Left ventricle myocardium superior (tissue), 1 donor: Measurements from ENCODE around the gene STXBP1. TPM values are rescaled to one million over a fixed set of nuclear protein-coding genes. Genes with fewer than 3 reads are reported as not detected.

Source experiments
- ATAC-seq: fragments of 200-7000 bp; cut with Tn5 transposase; one replicate; pipeline ENCODE4 v1.9.1; 2020; ENCODE audit warnings: mild to moderate bottlenecking, moderate library complexity
- DNase-seq: peaks from one replicate; pipeline ENCODE4 v3.0.0-alpha.2; 2020
- intact Hi-C: fragments of 100-400 bp; cut with micrococcal nuclease; formaldehyde crosslinking; loops from one replicate; pipeline ENCODE4 v1.11.0; 2022
- total RNA-seq: library from RNA; stranded (reverse); fragmentation: NEBNext Ultra II Directional; extraction: Animal tissue kit (Norgen Biotek cat#: 25700); gene quantifications from one replicate; pipeline ENCODE4 v1.2.1, GENCODE V29; 2021
- donor health status: DM: no; HTN: yes; CAD: no; lungs with severe emphysema.

Gene STXBP1
- total RNA-seq, 1 donor from 2014 or later, result 49.4 TPM

GRCh38 chr9:127739614-127740330, 127.7 kb downstream of the STXBP1 start:
- ATAC-seq, result peak; percentile 22
- intact Hi-C loops, result loop anchor here (5.0 to 10.0 kb wide), 2 partner anchors 43 to 145 kb away; no protein-coding TSS in a partner anchor

GRCh38 chr9:127741831-127742434, 129.9 kb downstream of the STXBP1 start:
- intact Hi-C loops, result no loop called here
- DNase-seq, result peak; percentile 89
- peak; percentile 83 for ATAC-seq

More at GRCh38 chr9:127739614-127740330, 127.7 kb downstream of the STXBP1 start:
- DNase-seq, result peak; percentile 73

Other genes with a start within 250 kb of the STXBP1 start
- gene SLC2A8, start 215.1 kb upstream of the STXBP1 start, total RNA-seq, result 18.6 TPM
- 7.4 TPM for gene ZNF79, start 187.9 kb upstream of the STXBP1 start, total RNA-seq
- gene RPL12, start 160.9 kb upstream of the STXBP1 start, total RNA-seq, result 637 TPM
- 52.0 TPM for gene LRSAM1, start 160.8 kb upstream of the STXBP1 start, total RNA-seq
- gene CFAP157, start 94.7 kb downstream of the STXBP1 start, total RNA-seq, result not detected
- gene PTRH1, start 103.4 kb downstream of the STXBP1 start, total RNA-seq, result 13.4 TPM
- 0.15 TPM for gene TTC16, start 103.8 kb downstream of the STXBP1 start, total RNA-seq
- gene TOR2A, start 123.0 kb downstream of the STXBP1 start, total RNA-seq, result 3.6 TPM
- 18.3 TPM for gene SH2D3C, start 166.4 kb downstream of the STXBP1 start, total RNA-seq
- 48.4 TPM for gene CDK9, start 173.8 kb downstream of the STXBP1 start, total RNA-seq
- gene FPGS, start 190.6 kb downstream of the STXBP1 start, total RNA-seq, result 31.9 TPM
- gene ENG, start 242.4 kb downstream of the STXBP1 start, total RNA-seq, result 134 TPM